Liver (tissue), 9 donors: ENCODE measurements around the gene ETV4. TPM values are rescaled to one million over a fixed set of nuclear protein-coding genes. Genes with fewer than 3 reads are reported as not detected.

ENCODE experiments used
- DNase-seq: peaks from one replicate; pipeline ENCODE4 v3.0.0-alpha.2; 2017; ENCODE audit warnings: low spot score
- H3K27ac ChIP-seq, 2 donors: one replicate each; pipeline ENCODE4 v1.7.0; 2013; ENCODE audit warnings: inconsistent platforms in 2 of 2, low read length in 2 of 2, control low read depth in 1 of 2, low read depth in 1 of 2, mild to moderate bottlenecking in 1 of 2
- H3K27me3 ChIP-seq, 4 donors: one replicate each; pipeline versions ENCODE4 v1.6.1 to v1.7.0; 2013; ENCODE audit warnings: low read length in 3 of 4, inconsistent platforms in 1 of 4, mild to moderate bottlenecking in 1 of 4, moderate library complexity in 1 of 4; ENCODE audit not compliant: control insufficient read depth in 4 of 4, insufficient read depth in 4 of 4
- H3K36me3 ChIP-seq, 4 donors: one replicate each; pipeline versions ENCODE4 v1.6.1 to v1.7.0; 2013; ENCODE audit warnings: low read length in 3 of 4, mild to moderate bottlenecking in 3 of 4, low read depth in 1 of 4, moderate library complexity in 1 of 4; ENCODE audit not compliant: control insufficient read depth in 4 of 4, insufficient read depth in 3 of 4
- H3K4me1 ChIP-seq, 4 donors: one replicate each; pipeline versions ENCODE4 v1.6.1 to v1.7.0; 2013; ENCODE audit warnings: low read length in 3 of 4, mild to moderate bottlenecking in 3 of 4, moderate library complexity in 1 of 4; ENCODE audit not compliant: control insufficient read depth in 4 of 4, insufficient read depth in 4 of 4
- H3K4me3 ChIP-seq, 3 donors: one replicate each; pipeline versions ENCODE4 v1.6.1 to v1.7.0; 2013; ENCODE audit warnings: low read length in 3 of 3, control low read depth in 1 of 3, low read depth in 1 of 3, mild to moderate bottlenecking in 1 of 3
- H3K9ac ChIP-seq, 2 donors: one replicate each; pipeline ENCODE4 v1.7.0; 2013; ENCODE audit warnings: low read length in 2 of 2, mild to moderate bottlenecking in 2 of 2, moderate library complexity in 2 of 2, control low read depth in 1 of 2, low read depth in 1 of 2
- H3K9me3 ChIP-seq, 4 donors: one replicate each; pipeline versions ENCODE4 v1.6.1 to v1.7.0; 2013; ENCODE audit warnings: low read length in 3 of 4; ENCODE audit not compliant: control insufficient read depth in 4 of 4
- ATF3 ChIP-seq: IDR thresholded peaks from 2 replicates; pipeline ENCODE4 v1.6.1; 2016; ENCODE audit warnings: antibody characterized with exemption
- EGR1 ChIP-seq, 2 donors: IDR thresholded peaks; 2 replicates each; pipeline ENCODE4 v1.6.1; 2016 to 2018; ENCODE audit warnings: antibody characterized with exemption in 2 of 2, low read depth in 2 of 2
- FOXA1 ChIP-seq: IDR thresholded peaks from 2 replicates; pipeline ENCODE4 v1.6.1; 2016; ENCODE audit warnings: antibody characterized with exemption
- FOXA2 ChIP-seq: IDR thresholded peaks from 2 replicates; pipeline ENCODE4 v1.6.1; 2016; ENCODE audit warnings: antibody characterized with exemption
- GABPA ChIP-seq, 2 donors: IDR thresholded peaks in 1 of 2; conservative IDR thresholded peaks in 1 of 2; 2 replicates each; pipeline ENCODE4 v1.6.1; 2016; ENCODE audit warnings: antibody characterized with exemption in 2 of 2, mild to moderate bottlenecking in 1 of 2, moderate library complexity in 1 of 2
- HNF4A ChIP-seq, 2 donors: conservative IDR thresholded peaks; 2 replicates each; pipeline ENCODE4 v1.6.1; 2016; ENCODE audit warnings: antibody characterized with exemption in 2 of 2, mild to moderate bottlenecking in 2 of 2
- HNF4G ChIP-seq: IDR thresholded peaks from 2 replicates; pipeline ENCODE4 v1.6.1; 2016; ENCODE audit warnings: antibody characterized with exemption
- REST ChIP-seq: IDR thresholded peaks from 2 replicates; pipeline ENCODE4 v1.6.1; 2016; ENCODE audit warnings: antibody characterized with exemption, mild to moderate bottlenecking
- SP1 ChIP-seq: IDR thresholded peaks from 2 replicates; pipeline ENCODE4 v1.6.1; 2018; ENCODE audit warnings: antibody characterized with exemption, mild to moderate bottlenecking
- WGBS: extraction: QIAGEN DNeasy Blood & Tissue Kit; methylation state at CpG from one replicate; pipeline ENCODE4 v1.1.7; 2013; 5-methylcytosine and 5-hydroxymethylcytosine counted together
- polyA plus RNA-seq, 2 donors: library from polyadenylated mRNA; stranded (reverse) in 1 of 2; unstranded in 1 of 2; fragments of 200-250 nt in 1 of 2; fragments of >200 nt in 1 of 2; fragmentation: Nextera tagmentation in 1 of 2; extraction: Ambion mirVana in 1 of 2; gene quantifications; one replicate each; pipeline versions ENCODE4 v1.2.1 to v1.2.3, GENCODE V29; 2013 to 2015
- total RNA-seq, 2 donors: library from RNA; depleted of rRNA; stranded (reverse); fragments of >200 nt; gene quantifications; one replicate each; pipeline ENCODE4 v1.2.3, GENCODE V29; 2014
- donor health status: healthy.
- donor health status: healthy.
- donor health status: healthy.
- donor health status: healthy.
- donor health status: healthy.

ETV4 gene
- total and polyA plus RNA-seq, 4 donors = 0.08 to 1.1 (median 0.46) TPM

GRCh38 chr17:43563600-43564594 is 17.8 kb upstream of the ETV4 start (continued):
- TF ChIP-seq REST (no peak), FOXA2 (no peak)

GRCh38 chr17:43562679-43563599 is 16.8 kb upstream of the ETV4 start:
- Histone ChIP-seq H3K27ac (no peak overlapping the region), H3K4me3 (no peak overlapping the region), H3K36me3 (no peaks in the 10 kb centered on the region), H3K9me3 (no peaks in the 10 kb centered on the region), H3K4me1 (no peaks in the 10 kb centered on the region), H3K27me3 (peaks cover 0 to 2% (median under 1%) of the 10 kb centered on the region in 4 donors), H3K9ac (no peak overlapping the region)
- TF ChIP-seq HNF4A (conservative IDR thresholded peaks at IDR 0.05) (no peak), HNF4G (no peak)
- DNase-seq = no peak
- 41% methylated on average over 19 of the region's 19 CpGs for WGBS

GRCh38 chr17:43560461-43561427 is 14.6 kb upstream of the ETV4 start:
- WGBS = 92% methylated on average over 7 of the region's 7 CpGs
- no peaks in the 10 kb centered on the region for H3K4me1 ChIP-seq
- peaks cover 0 to 2% (median under 1%) of the 10 kb centered on the region in 4 donors for H3K27me3 ChIP-seq
- no peaks in the 10 kb centered on the region for H3K9me3 ChIP-seq
- H3K4me3 ChIP-seq = no peak overlapping the region
- TF ChIP-seq ATF3 = no peak
- no peak for TF ChIP-seq SP1
- no peak for TF ChIP-seq HNF4A (conservative IDR thresholded peaks at IDR 0.05)
- no peak for TF ChIP-seq GABPA (IDR thresholded peaks at IDR 0.05 in 1 of 2, conservative IDR thresholded peaks at IDR 0.05 in 1 of 2)
- TF ChIP-seq FOXA1 = no peak
- TF ChIP-seq EGR1 (IDR thresholded peaks at IDR 0.05; ENCODE audit: low read depth in 2 of 2) = no peak
- H3K36me3 ChIP-seq = no peaks in the 10 kb centered on the region
- no peak overlapping the region for H3K9ac ChIP-seq
- no peak overlapping the region for H3K27ac ChIP-seq
- no peak for DNase-seq
